Prostate gland (tissue), 2 donors: ENCODE measurements around the gene SLC10A3.
"Not testable (repeated sequence)": the region's sequence is repeated elsewhere in the genome, so short reads cannot be mapped to it uniquely, and the experiment has no call there.

Experiments used
- POLR2A ChIP-seq: fragments of 450-650 bp; IDR thresholded peaks from one replicate; pipeline ENCODE4 v1.6.1; 2016; ENCODE audit warnings: antibody characterized with exemption, mild to moderate bottlenecking
- TF ChIP-seq, protein P1 (sequence below), 4 experiments: fragments of 200-600 bp in 2 of 4; fragments of 450-650 bp in 2 of 4; sonication (generic) in 2 of 4; IDR thresholded peaks; 1 replicate in 3 of 4; 2 replicates in 1 of 4; pipeline ENCODE4 v1.5.1; 2016 to 2019; ENCODE audit warnings: antibody characterized with exemption in 4 of 4, mild to moderate bottlenecking in 2 of 4, moderate library complexity in 2 of 4

GRCh38 chrX:154496591-154497137 lies 6.2 kb upstream of the SLC10A3 start:
- TF ChIP-seq, protein P1, sequence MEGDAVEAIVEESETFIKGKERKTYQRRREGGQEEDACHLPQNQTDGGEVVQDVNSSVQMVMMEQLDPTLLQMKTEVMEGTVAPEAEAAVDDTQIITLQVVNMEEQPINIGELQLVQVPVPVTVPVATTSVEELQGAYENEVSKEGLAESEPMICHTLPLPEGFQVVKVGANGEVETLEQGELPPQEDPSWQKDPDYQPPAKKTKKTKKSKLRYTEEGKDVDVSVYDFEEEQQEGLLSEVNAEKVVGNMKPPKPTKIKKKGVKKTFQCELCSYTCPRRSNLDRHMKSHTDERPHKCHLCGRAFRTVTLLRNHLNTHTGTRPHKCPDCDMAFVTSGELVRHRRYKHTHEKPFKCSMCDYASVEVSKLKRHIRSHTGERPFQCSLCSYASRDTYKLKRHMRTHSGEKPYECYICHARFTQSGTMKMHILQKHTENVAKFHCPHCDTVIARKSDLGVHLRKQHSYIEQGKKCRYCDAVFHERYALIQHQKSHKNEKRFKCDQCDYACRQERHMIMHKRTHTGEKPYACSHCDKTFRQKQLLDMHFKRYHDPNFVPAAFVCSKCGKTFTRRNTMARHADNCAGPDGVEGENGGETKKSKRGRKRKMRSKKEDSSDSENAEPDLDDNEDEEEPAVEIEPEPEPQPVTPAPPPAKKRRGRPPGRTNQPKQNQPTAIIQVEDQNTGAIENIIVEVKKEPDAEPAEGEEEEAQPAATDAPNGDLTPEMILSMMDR (IDR thresholded peaks at IDR 0.05), result not testable (repeated sequence)
- TF ChIP-seq POLR2A, result not testable (repeated sequence)
